HUDEP-2 (cell line): Measurements from ENCODE around the gene CDC27.

Source experiments
- DNase-seq, 76 experiments: peaks; one replicate each; lab custom pipeline; 2025; ENCODE audit not compliant: unreplicated experiment in 76 of 76; lab: John Stamatoyannopoulos, UW

The CDC27 gene, protein sequence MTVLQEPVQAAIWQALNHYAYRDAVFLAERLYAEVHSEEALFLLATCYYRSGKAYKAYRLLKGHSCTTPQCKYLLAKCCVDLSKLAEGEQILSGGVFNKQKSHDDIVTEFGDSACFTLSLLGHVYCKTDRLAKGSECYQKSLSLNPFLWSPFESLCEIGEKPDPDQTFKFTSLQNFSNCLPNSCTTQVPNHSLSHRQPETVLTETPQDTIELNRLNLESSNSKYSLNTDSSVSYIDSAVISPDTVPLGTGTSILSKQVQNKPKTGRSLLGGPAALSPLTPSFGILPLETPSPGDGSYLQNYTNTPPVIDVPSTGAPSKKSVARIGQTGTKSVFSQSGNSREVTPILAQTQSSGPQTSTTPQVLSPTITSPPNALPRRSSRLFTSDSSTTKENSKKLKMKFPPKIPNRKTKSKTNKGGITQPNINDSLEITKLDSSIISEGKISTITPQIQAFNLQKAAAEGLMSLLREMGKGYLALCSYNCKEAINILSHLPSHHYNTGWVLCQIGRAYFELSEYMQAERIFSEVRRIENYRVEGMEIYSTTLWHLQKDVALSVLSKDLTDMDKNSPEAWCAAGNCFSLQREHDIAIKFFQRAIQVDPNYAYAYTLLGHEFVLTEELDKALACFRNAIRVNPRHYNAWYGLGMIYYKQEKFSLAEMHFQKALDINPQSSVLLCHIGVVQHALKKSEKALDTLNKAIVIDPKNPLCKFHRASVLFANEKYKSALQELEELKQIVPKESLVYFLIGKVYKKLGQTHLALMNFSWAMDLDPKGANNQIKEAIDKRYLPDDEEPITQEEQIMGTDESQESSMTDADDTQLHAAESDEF

DNA sequence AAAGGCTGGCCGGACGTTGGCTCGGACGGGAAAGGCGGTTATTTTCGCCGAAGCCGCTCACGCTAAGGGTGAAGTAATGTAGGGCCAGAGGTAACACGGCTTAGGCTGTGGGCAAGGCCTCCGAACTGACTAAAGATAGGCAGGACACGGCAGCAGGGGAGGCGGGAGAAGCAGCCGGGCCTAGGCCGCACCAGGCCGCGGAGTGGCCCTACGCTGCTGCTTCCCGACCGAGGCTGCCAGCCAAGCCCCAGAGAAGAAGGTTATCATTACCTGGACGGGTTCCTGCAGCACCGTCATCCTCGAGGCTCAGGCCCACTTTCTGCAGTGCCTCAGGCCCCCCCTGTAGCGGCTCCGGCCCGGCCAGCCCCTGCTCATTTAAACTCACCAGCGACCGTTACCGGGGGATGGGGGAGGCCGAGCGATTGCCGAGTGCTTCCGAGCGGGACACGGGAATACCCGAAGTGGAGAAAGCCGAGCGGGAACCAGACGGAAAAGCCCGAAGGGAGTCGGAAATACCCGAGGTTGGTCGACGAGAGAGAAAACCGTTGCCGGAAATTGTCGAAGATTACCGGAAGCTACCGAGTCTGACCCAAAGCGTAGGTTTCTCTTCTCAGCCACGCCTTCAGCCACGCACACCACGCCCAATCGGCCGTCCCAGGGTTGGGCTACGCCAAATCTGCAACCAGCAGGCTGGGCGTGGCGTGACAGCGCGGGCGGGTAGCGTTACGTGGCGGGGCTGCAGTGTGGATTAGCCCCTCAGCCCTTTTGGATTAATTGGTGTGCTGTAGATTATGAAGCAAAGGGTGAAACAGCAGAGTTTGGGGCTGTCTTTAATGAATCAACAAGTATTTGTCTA lies at the start of gene CDC27:
CDC27 (minus strand) TSS at position 420 of the 856 bp plus-strand sequence; CDS start at position 297, 123 bp downstream.
- peak in 75 of 76 experiments; percentile 72 to 100 (median 99) for DNase-seq

- DNase-seq, result no peak
Measured at GRCh38 chr17:47238321-47239010, 49.4 kb upstream of the CDC27 start.

- no peak for DNase-seq
Measured at GRCh38 chr17:47237841-47238240, 48.7 kb upstream of the CDC27 start.

- no peak for DNase-seq
Measured at GRCh38 chr17:47235923-47236322, 46.8 kb upstream of the CDC27 start.

DNA sequence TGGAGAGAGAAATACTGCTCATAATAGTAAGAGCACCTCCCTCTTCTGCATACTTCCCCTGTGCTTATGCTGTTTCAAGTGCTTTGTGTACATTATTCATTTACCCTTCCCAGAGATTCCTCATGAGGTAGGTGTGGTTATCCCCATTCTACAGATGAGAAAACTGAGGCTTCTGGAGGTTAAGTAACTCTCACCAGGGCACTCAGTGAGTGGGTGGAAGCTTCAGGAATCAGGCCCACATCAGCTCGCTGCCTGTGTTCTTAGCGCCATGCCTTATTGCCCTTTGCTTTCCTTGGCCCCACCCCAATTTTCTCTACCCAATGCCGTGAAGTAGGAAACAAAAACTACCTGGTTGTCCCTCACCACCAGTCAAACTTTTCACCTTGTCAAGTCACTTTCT lies 46.4 kb upstream of the CDC27 start:
- DNase-seq, result no peak

DNA sequence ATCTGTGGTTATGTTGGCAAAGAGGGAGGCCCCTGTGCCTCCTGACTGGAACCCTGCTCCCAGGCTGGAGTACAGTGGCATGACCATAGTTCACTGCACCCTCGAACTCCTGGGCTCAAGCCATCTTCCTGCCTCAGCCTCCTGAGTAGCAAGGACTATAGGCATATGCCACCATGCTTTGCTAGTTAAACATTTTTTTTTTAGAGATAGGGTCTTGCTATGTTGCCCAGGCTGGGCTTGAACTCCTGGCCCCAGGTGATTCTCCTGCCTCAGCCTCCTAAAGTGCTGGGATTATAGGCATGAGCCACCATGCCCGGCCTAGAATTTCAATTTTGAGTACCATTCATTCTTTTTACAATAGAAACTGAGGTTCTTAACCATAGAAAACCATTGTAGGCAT lies 43.4 kb upstream of the CDC27 start:
- DNase-seq, result no peak

DNA sequence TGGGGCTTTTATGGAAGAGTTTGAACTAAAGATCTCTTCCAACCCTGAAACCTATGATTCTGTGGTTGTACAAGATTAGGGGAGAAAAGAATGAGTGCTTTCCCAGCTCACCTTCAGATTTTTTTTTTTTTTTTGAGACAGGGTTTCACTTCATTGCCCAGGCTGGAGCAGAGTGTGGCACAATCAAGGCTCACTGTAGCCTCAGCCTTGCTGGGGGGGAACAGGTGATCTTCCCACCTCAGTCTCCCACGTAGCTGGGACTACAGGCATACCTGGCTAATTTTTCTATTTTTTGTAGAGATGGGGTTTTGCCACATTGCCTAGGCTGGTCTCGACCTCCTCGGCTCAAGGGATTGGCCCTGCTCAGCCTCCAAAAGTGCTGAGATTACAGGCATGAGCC lies 42.8 kb upstream of the CDC27 start:
- DNase-seq, result no peak

DNA sequence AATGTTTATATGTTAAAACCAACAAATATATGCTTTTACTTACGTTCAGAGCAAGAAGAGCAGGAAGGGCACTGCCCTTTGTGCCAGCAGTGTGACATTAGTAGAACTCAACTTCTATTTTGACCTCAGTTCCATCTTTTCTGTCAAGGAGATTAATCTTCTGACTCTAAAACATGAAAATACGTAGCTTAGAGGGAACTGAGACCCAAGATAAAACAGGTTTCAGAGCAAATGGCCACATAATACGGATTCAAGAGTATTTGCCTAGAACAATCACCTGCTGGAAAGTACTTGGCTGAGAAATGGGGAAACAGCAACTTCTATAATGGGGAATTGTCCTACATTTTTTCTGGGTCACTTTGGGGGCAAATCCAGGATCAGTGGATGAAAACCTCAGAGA lies 42.2 kb upstream of the CDC27 start:
- DNase-seq, result no peak

GRCh38 chr17:47230864-47231263 lies 41.8 kb upstream of the CDC27 start:
- no peak for DNase-seq

DNA sequence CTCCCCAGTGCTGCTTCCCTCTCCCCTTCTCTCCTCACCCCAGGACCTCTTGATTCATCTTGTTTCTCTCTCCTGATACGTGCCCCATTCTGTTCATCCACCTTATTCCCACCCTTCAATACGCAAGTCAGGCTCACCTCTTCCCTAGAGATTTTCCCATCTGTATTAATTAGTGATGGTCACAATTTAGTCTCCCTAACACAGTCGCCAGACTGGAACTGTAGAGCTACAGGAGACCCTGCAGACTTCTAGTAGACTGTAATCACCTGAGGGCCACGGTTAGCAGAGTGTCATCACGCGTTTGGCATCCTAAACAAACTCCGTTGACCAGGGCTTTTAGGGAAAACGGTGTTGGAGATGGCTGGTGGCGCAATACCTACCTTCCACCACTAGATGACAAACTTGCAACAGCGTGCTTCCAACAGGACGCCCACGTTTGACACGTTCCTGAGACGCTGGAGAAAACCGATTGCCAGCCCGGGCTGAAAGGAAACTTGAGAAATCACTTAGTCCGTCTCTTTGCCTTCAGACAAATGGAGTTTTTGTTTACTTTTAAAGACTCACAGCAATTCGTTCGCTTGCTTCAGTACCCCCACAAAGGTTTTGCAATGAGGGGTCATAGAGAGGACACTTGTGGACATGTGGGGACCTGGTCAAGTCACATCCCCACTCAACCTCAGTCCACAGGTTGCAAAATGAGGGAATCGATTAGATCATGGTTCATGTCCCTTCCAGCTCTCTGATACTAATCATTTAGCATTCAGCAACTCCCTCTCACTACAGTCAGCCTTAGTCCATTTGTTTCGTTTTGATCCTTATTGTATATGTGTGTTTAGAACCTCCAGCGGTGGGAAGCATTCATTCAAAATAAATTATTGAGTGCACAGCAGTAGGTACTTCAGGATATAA lies 40.7 kb upstream of the CDC27 start:
- DNase-seq, result peak in 69 of 76 experiments; percentile 26 to 84 (median 66)

DNA sequence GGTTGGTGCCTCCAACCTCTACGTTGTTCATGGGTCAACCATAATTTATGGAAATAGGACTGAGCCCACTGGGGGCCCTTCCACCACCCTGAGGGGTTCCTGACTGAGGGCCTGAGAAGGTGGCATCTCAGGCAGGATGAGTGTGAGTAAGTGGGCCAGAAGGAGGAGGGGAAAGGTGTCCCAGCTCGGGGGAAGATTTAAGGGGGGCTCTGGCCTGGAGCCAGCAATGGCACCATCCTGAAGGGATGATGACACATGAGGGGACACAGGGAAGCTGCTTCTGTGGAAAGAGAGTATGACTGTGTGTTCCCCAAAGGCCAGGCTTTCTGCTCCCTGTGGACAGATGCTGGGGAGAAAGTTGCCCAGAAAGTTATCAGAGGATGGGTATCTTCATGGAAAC lies 38.8 kb upstream of the CDC27 start:
- no peak for DNase-seq

GRCh38 chr17:47225911-47226688 lies 37.0 kb upstream of the CDC27 start:
- DNase-seq, result no peak

- peak in 4 of 76 experiments; percentile 14 to 24 (median 21) for DNase-seq
Measured at GRCh38 chr17:47225436-47225858, 36.4 kb upstream of the CDC27 start.

DNA sequence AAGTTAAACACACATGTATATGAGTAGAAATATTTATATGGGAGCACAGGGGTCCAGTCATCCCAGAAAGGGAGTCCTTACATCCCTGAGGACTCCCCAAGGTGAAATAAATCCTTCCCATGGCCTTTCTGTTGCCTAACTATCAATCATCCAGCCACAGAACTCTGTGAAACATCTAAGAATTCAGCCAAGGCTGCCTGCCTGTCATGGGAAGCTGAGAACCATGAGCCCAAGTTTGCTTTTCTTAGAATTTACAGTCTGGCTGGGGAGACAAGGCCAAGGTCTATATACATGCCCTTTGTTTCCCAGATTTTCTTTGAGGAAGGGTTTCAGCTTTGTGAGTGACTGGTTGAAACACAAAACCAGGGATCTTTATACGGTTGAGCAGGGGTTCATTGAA lies 35.9 kb upstream of the CDC27 start:
- no peak for DNase-seq

- DNase-seq, result peak in 2 of 76 experiments; percentile 15 to 21
Measured at GRCh38 chr17:47224077-47224476, 35.0 kb upstream of the CDC27 start.

DNA sequence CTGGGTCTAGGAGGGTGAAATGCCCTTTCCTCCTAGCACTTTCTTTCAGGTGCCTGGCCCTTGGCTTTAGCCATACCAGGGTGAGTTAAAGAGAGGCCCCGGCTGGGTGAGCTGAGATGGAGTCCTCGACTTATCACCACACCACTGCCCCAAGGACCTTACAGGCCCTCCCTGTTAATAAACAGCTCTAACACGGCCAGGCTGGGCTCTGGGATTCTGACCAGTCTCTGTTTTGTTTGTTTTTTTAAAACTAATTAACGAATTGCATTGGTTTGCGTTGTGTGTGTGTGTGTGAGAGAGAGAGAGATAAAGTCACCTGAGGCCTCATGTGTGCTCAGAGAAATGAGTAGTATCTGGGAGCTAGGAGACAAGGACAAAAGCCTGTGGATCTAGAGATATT lies 34.4 kb upstream of the CDC27 start:
- no peak for DNase-seq

DNA sequence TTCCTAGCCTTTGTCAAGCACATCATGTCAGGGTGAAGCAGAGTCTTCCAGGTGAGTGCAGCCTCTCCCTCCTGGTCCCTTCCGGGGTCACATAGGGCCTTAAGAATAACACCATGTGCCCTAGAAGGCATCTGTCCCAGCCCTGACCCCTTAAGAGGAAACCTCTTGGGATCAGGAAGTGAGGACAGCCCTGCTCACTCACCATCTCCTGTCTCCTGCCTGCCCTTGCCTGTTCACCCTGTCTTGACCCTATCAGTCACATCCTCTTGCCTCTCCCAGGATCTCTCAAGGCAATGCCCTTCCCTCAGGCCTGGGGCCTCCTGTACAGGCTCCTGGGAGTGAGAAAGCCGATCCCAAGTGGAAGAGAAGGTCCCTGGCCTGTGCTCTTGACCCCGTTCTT lies 33.9 kb upstream of the CDC27 start:
- DNase-seq, result no peak

GRCh38 chr17:47222047-47222446 lies 33.0 kb upstream of the CDC27 start:
- DNase-seq, result no peak
